K562 (cell line): Measurements from ENCODE around the gene ERAS. TPM values are rescaled to one million over a fixed set of nuclear protein-coding genes. Genes with fewer than 3 reads are reported as not detected.
A peak's percentile ranks its signal among the peaks of the same experiment; 100 is the strongest.

Experiments used
- CCNT2 ChIP-seq: IDR thresholded peaks from 2 replicates; pipeline ENCODE4 v1.6.1; 2011; ENCODE audit warnings: borderline replicate concordance, low read depth, mild to moderate bottlenecking, moderate library complexity, mixed read lengths, low read length; ENCODE audit not compliant: insufficient read length; ENCODE audit errors: extremely low read depth
- FOXP1 ChIP-seq: sonication (generic); formaldehyde crosslinking; IDR thresholded peaks from 2 replicates; pipeline ENCODE4 v1.8.0; 2022; ENCODE audit warnings: mild to moderate bottlenecking, missing genetic modification reagents
- JUN ChIP-seq, 2 experiments: sonication (generic) in 1 of 2; formaldehyde crosslinking in 1 of 2; IDR thresholded peaks; 2 replicates each; pipeline versions ENCODE4 v1.6.1 to v1.8.0; 2012 to 2022; ENCODE audit warnings: borderline replicate concordance in 2 of 2, mild to moderate bottlenecking in 2 of 2, improper control_type of control experiment in 1 of 2, low read depth in 1 of 2, low read length in 1 of 2, missing genetic modification reagents in 1 of 2
- PHB ChIP-seq: fragments of 250-450 bp; sonication (Bioruptor Pico); IDR thresholded peaks from 2 replicates; pipeline ENCODE4 v1.5.0; 2021
- POLR2AphosphoS5 ChIP-seq: IDR thresholded peaks from 2 replicates; pipeline ENCODE4 v1.6.1; 2011; ENCODE audit warnings: mild to moderate bottlenecking, low read depth, low read length, moderate library complexity; ENCODE audit not compliant: control insufficient read depth, insufficient read depth
- POLR2B ChIP-seq: fragments of 450-650 bp; IDR thresholded peaks from 2 replicates; pipeline ENCODE4 v1.6.1; 2018; ENCODE audit warnings: low read depth; ENCODE audit not compliant: partially characterized antibody
- SRSF1 ChIP-seq: fragments of 200-400 bp; formaldehyde crosslinking; IDR thresholded peaks from 2 replicates; pipeline ENCODE4 v1.6.1; 2017; ENCODE audit warnings: mild to moderate bottlenecking, low read depth, low read length, moderate library complexity
- ZKSCAN8 ChIP-seq: fragments of 200-800 bp; sonication (Bioruptor generic); IDR thresholded peaks from 2 replicates; pipeline ENCODE4 v1.6.1; 2016; ENCODE audit warnings: missing genetic modification characterization, missing compliant biosample characterization
- ZNF212 ChIP-seq: fragments of 450-650 bp; formaldehyde crosslinking; IDR thresholded peaks from 2 replicates; pipeline ENCODE4 v1.4.0; 2020; ENCODE audit warnings: mild to moderate bottlenecking
- polyA plus RNA-seq, 8 experiments: library from polyadenylated mRNA; depleted of rRNA in 4 of 8; stranded (reverse) in 5 of 8; unstranded in 3 of 8; fragments of >200 nt; fragmentation: Nextera tagmentation in 2 of 8; fragmentation: Illumina TruSeq in 1 of 8; extraction: Ambion mirVana in 2 of 8; extraction: Trizol in 1 of 8; gene quantifications; 2 replicates each; pipeline versions ENCODE4 v1.2.1 to v1.2.3, GENCODE V29; 2011 to 2014; ENCODE audit warnings: inconsistent platforms in 1 of 8, missing spikeins in 1 of 8
- total RNA-seq, 7 experiments: library from RNA; depleted of rRNA in 6 of 7; stranded (reverse); fragments of >200 nt in 6 of 7; fragmentation: Illumina TruSeq in 2 of 7; extraction: Trizol in 2 of 7; gene quantifications; 2 replicates each; pipeline versions ENCODE4 v1.2.1 to v1.2.3, GENCODE V29; 2011 to 2021; ENCODE audit warnings: low replicate concordance in 1 of 7
- TF ChIP-seq, protein P1 (sequence below): fragments of 250-450 bp; sonication (Bioruptor Pico); IDR thresholded peaks from 2 replicates; pipeline ENCODE4 v1.5.0; 2020; ENCODE audit warnings: mild to moderate bottlenecking
- TF ChIP-seq, protein P2 (sequence below): fragments of 450-650 bp; conservative IDR thresholded peaks from 2 replicates; pipeline ENCODE4 v1.6.1; 2016; ENCODE audit warnings: missing genetic modification characterization, low read depth, mild to moderate bottlenecking, missing compliant biosample characterization, moderate library complexity
- TF ChIP-seq, protein P3 (sequence below), 2 experiments: fragments of 450-650 bp in 1 of 2; sonication (generic) in 1 of 2; formaldehyde crosslinking in 1 of 2; IDR thresholded peaks in 1 of 2; conservative IDR thresholded peaks in 1 of 2; 2 replicates each; pipeline versions ENCODE4 v1.6.1 to v1.8.1; 2016 to 2023; ENCODE audit warnings: mild to moderate bottlenecking in 2 of 2, moderate library complexity in 2 of 2, inconsistent platforms in 1 of 2, missing genetic modification reagents in 1 of 2
- TF ChIP-seq, protein P4 (sequence below): IDR thresholded peaks from 3 replicates; pipeline ENCODE4 v1.6.1; 2011; ENCODE audit warnings: borderline replicate concordance, mild to moderate bottlenecking, moderate library complexity; ENCODE audit not compliant: insufficient read length; ENCODE audit errors: extremely low read depth
- TF ChIP-seq, protein P5 (sequence below), 3 experiments: fragments of 200-800 bp in 1 of 3; fragments of 250-450 bp in 1 of 3; fragments of 450-650 bp in 1 of 3; sonication (Bioruptor Pico) in 1 of 3; sonication (Bioruptor generic) in 1 of 3; formaldehyde crosslinking in 1 of 3; IDR thresholded peaks; 2 replicates each; pipeline versions ENCODE4 v1.6.1 to v1.8.0; 2016 to 2022; ENCODE audit warnings: mild to moderate bottlenecking in 2 of 3, missing genetic modification characterization in 2 of 3, missing compliant biosample characterization in 1 of 3, moderate library complexity in 1 of 3

The ERAS gene
- total and polyA plus RNA-seq, 9 of the 15 experiments (the other 6 are each of a cell fraction or from before 2014, with no cell fraction given), result 0.07 to 0.12 TPM; not detected in 7

DNA sequence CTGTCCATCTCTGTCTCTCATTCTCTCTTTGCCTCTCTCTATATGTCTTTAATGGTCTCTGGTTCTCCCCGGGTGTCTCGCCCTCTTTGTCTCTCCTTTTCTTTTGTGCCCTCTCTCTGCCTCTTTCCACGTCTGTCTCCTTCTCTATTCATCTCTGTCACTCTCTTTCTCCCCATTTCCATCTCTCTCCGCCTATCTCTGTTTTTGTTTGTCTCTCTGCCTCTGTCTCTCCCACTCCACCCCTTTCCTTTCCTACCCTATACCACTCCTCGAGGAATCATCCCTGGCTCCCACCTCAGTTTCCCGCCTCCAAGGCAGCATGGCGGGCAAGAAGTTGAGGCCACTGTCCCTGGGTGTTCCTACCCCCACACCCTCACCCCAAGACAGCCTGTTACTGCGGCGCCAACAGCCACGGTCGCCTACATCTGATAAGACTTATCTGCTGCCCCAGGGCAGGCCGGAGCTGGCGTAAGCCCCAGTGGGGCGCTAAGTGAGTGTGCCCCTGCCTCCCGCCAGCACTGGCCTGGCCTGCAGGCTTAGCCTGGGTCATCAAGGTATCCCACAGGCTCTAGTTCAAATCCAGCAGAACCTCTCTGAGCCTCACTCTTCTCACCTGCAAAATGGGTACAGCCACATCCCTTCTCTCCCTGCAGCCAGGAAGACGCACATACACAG, 40.6 kb upstream of the ERAS start (continued):
- TF ChIP-seq CCNT2 (peak; percentile 95), FOXP1 (CRISPR knock-in tag) (no peak), POLR2B (no peak), POLR2AphosphoS5 (no peak), ZNF212 (CRISPR knock-in tag) (no peak), ZKSCAN8 (CRISPR knock-in tag) (no peak), JUN (IDR thresholded peaks at IDR 0.05; ENCODE audit: borderline replicate concordance, low read depth, low read length) (no peak), JUN (CRISPR knock-in tag; IDR thresholded peaks at IDR 0.05; ENCODE audit: borderline replicate concordance) (no peak), PHB (CRISPR knock-in tag) (no peak; the same call in 1 of the 2 replicates), SRSF1 (no peak)
- TF ChIP-seq, protein P1, sequence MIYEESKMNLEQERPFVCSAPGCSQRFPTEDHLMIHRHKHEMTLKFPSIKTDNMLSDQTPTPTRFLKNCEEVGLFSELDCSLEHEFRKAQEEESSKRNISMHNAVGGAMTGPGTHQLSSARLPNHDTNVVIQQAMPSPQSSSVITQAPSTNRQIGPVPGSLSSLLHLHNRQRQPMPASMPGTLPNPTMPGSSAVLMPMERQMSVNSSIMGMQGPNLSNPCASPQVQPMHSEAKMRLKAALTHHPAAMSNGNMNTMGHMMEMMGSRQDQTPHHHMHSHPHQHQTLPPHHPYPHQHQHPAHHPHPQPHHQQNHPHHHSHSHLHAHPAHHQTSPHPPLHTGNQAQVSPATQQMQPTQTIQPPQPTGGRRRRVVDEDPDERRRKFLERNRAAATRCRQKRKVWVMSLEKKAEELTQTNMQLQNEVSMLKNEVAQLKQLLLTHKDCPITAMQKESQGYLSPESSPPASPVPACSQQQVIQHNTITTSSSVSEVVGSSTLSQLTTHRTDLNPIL (CRISPR knock-in tag), result no peak
- TF ChIP-seq, protein P2, sequence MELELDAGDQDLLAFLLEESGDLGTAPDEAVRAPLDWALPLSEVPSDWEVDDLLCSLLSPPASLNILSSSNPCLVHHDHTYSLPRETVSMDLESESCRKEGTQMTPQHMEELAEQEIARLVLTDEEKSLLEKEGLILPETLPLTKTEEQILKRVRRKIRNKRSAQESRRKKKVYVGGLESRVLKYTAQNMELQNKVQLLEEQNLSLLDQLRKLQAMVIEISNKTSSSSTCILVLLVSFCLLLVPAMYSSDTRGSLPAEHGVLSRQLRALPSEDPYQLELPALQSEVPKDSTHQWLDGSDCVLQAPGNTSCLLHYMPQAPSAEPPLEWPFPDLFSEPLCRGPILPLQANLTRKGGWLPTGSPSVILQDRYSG, result 0 out of 2 replicates have a peak, but pooled peaks have one; percentile 46
- TF ChIP-seq, protein P3, sequence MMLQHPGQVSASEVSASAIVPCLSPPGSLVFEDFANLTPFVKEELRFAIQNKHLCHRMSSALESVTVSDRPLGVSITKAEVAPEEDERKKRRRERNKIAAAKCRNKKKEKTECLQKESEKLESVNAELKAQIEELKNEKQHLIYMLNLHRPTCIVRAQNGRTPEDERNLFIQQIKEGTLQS (IDR thresholded peaks at IDR 0.05), result no peak; the same call in 1 of the 2 replicates
- TF ChIP-seq, protein P3 (CRISPR knock-in tag; conservative IDR thresholded peaks at IDR 0.05), result no peak
- TF ChIP-seq, protein P4, sequence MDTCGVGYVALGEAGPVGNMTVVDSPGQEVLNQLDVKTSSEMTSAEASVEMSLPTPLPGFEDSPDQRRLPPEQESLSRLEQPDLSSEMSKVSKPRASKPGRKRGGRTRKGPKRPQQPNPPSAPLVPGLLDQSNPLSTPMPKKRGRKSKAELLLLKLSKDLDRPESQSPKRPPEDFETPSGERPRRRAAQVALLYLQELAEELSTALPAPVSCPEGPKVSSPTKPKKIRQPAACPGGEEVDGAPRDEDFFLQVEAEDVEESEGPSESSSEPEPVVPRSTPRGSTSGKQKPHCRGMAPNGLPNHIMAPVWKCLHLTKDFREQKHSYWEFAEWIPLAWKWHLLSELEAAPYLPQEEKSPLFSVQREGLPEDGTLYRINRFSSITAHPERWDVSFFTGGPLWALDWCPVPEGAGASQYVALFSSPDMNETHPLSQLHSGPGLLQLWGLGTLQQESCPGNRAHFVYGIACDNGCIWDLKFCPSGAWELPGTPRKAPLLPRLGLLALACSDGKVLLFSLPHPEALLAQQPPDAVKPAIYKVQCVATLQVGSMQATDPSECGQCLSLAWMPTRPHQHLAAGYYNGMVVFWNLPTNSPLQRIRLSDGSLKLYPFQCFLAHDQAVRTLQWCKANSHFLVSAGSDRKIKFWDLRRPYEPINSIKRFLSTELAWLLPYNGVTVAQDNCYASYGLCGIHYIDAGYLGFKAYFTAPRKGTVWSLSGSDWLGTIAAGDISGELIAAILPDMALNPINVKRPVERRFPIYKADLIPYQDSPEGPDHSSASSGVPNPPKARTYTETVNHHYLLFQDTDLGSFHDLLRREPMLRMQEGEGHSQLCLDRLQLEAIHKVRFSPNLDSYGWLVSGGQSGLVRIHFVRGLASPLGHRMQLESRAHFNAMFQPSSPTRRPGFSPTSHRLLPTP, result no peak
- TF ChIP-seq, protein P5, sequence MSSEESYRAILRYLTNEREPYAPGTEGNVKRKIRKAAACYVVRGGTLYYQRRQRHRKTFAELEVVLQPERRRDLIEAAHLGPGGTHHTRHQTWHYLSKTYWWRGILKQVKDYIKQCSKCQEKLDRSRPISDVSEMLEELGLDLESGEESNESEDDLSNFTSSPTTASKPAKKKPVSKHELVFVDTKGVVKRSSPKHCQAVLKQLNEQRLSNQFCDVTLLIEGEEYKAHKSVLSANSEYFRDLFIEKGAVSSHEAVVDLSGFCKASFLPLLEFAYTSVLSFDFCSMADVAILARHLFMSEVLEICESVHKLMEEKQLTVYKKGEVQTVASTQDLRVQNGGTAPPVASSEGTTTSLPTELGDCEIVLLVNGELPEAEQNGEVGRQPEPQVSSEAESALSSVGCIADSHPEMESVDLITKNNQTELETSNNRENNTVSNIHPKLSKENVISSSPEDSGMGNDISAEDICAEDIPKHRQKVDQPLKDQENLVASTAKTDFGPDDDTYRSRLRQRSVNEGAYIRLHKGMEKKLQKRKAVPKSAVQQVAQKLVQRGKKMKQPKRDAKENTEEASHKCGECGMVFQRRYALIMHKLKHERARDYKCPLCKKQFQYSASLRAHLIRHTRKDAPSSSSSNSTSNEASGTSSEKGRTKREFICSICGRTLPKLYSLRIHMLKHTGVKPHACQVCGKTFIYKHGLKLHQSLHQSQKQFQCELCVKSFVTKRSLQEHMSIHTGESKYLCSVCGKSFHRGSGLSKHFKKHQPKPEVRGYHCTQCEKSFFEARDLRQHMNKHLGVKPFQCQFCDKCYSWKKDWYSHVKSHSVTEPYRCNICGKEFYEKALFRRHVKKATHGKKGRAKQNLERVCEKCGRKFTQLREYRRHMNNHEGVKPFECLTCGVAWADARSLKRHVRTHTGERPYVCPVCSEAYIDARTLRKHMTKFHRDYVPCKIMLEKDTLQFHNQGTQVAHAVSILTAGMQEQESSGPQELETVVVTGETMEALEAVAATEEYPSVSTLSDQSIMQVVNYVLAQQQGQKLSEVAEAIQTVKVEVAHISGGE (CRISPR knock-in tag; IDR thresholded peaks at IDR 0.05), result 0 out of 6 replicates have a peak, but pooled peaks of 1 of the 3 experiments have one; percentile 27
